HG03378 (cell line): Measurements from ENCODE around the gene MTUS2.

Experiments
- ATAC-seq: cut with Tn5 transposase; IDR thresholded peaks from one replicate; pipeline ENCODE4 v1.9.1; 2021; ENCODE audit warnings: mild to moderate bottlenecking, moderate library complexity; ENCODE audit not compliant: unreplicated experiment

MTUS2 gene

GRCh38 chr13:29537736-29538651, 717.9 kb downstream of the MTUS2 start:
- no peak for ATAC-seq

DNA sequence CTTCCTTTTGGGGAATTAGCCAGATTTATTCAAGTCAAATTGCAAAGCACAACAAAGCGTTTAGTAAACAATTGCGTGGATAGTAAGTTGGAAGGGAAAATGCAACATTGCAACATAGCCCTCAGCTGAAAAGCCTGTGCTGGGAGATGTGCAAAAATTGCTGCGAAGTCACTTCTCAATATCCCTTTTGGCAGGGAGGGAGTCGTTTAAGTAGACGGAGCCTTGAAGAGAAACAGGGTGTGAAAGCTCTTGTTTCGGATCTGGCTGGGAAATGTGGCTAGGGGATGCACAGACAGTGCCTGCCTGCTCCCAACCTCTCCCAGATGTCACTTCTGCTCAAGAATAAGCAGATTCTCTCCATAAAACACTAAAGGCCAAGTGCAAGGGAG, 718.5 kb downstream of the MTUS2 start:
- ATAC-seq: no peak

- ATAC-seq: no peak
Observed at GRCh38 chr13:29539856-29540255, 719.7 kb downstream of the MTUS2 start.

DNA sequence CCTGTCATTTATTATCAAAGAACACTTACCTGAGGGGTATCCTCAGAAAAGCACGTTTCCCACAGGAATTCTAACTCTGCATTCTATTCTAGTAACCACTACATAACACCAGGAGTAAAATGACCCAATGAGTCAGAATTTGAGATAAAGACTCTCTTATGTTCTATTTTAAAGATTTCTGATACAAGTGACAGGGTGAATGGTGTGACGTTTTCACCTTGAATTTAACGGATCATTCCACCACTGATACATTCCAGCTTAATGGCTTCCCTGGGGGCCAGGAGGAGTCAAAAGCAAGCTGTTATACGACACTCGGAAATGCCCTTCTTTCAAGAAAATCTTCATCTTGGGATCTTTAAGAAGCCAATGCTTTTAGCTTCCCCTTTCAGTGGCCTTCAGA, 720.2 kb downstream of the MTUS2 start:
- no peak for ATAC-seq

DNA sequence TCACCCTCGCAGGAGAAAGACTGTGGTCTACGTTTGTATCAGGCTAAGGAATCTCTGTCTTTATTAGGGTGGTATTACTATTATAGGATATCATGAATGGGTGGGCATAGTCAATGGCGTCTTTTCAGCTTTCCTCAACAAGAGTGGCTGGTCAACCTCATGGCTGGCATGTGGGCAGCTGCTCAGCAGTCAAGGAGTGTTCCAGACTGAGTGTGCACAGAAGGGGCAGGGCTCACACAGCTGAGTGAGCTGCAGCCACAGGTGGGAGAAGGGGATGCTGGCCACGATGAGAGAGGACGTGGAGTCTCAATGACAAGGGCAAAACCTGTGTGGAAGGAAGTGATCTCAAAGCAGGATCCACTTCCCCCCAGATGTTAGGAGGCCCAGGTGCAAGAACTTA, 720.7 kb downstream of the MTUS2 start:
- ATAC-seq: no peak

GRCh38 chr13:29541400-29541799, 721.3 kb downstream of the MTUS2 start:
- ATAC-seq: no peak

DNA sequence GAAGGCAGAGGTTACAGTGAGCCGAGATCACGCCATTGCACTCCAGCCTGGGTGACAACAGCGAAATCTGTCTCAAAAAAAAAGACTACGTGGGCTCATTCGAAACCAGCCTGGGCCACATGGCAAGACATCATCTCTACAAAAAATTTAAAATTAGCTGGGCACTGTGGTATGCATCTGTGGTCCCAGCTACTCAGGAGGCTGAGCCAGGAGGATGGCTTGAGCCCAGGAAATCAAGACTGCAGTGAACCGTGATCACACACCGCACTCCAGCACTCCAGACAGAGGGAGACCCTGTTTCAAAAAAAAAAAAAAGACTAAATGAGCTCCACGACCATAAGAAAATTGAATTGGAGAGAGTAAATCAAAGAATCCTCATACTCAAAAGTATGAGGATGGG, 722.2 kb downstream of the MTUS2 start:
- no peak for ATAC-seq

- peak; percentile 98 for ATAC-seq
Observed at GRCh38 chr13:29543230-29544215, 723.4 kb downstream of the MTUS2 start.

GRCh38 chr13:29545988-29546387, 725.8 kb downstream of the MTUS2 start:
- no peak for ATAC-seq

DNA sequence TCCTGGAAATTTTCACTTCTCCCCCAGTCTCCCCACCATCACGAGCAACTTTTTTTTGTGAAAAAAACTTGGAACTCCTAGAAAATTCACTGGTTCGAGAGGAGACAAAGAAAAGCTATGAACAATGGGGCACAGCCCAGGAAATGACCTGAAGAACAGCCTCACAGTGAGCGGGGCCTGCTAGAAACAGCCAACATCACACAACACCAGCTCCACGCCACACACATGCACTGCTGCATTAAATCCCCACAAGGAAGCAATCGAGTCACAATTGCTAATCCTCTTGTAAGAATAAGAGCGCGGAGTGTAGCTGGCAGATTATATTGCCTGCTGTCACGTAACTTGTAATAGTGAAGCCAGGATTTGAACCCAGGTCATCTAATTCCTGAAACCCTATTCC, 726.5 kb downstream of the MTUS2 start:
- ATAC-seq: no peak

DNA sequence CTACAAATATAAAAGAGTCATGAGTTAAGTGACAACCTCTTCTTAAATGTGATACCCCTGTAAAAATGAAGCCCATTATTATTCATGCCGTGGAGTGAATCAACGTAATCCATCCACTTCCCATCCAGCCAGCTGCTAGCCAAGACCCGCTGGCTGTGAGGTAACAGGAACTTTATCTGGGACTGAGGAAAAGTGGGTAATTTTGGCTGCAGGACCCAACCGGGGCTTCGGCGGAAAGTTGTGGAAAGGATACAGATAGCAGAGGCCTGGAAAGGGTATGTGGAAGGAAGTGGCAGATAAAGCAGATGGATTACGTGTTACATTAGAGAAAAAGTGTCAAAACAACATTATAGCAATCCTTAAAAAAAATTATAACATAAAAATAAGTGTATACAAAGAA, 727.0 kb downstream of the MTUS2 start:
- ATAC-seq: no peak

DNA sequence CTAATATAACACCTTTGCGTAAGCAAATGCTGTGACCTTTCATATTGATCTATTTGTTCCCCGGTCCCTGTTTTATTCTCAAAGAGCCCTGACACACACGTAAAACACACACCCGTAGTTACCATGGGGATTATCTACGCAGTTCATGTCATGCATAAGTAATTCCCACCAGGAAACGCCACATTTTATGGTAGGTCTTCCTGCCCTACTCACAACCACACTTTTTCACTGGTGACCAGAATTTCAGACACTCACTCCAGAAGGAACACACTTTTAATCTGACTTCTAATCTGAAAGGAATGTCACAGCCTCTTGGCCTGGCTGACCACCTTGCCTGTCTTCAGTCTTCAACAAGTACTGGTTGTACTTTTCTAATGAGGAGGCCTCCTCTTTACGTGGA, 728.6 kb downstream of the MTUS2 start:
- ATAC-seq: no peak

DNA sequence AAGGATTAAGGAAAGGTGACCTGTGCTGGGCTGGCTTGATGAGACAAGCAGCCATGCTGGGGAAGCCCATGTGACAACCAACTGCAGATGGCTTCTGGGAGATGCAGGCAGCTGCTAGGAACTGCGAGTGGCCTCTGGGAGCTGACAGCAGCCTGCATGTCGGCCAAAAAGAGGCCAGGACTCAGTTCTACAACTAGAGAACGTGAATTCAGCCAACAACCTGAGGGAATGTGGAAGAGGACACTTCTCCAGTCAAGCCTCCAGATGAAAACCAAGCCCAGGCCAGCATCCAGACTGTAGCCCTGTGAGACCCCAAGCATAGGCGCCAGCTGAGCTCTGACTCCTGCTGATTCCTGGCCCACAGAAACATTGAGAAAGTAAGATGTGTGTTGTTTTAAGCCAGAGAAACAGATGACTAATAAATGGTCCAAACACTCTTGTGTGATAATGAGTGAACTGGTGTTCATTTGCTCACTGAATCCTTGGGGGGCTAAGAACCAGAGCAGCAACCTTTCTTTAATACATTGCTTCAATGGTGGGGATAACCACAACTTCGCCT, 730.4 kb downstream of the MTUS2 start:
- ATAC-seq: no peak

- ATAC-seq: no peak
Observed at GRCh38 chr13:29551214-29551613, 731.1 kb downstream of the MTUS2 start.
